ENCODE measurements around the gene GBF1. TPM values are rescaled to one million over a fixed set of nuclear protein-coding genes. Genes with fewer than 3 reads are reported as not detected.

GBF1 gene
- total and polyA plus RNA-seq, 10 of the 15 experiments (the other 5 are each of a cell fraction or from before 2014, with no cell fraction given), result 0.82 to 42.0 (median 21.8) TPM

- no TSS peak for BruUV-seq (replicated peaks)
- ChIA-PET POLR2A (interaction anchor here (0.6 to 2.1 kb wide), 6 partner anchors 10 to 52 kb away, joined by 3 to 9 read pairs (median 3); partner anchors contain the start of gene NFKB2), CTCF (interaction anchor here (0.7 to 1.7 kb wide), 3 partner anchors 10 to 183 kb away, joined by 3 to 4 read pairs (median 4); no protein-coding TSS in a partner anchor), RAD21 (ENCODE audit: unreplicated experiment) (no interaction called here), SMC1A (ENCODE audit: uncharacterized antibody, unreplicated experiment) (no interaction called here)
- peaks cover 5% of the 10 kb centered on the region; the same call in 1 of the 2 replicates for H4K20me1 ChIP-seq (ENCODE audit: control insufficient read depth, insufficient read depth)
- intact Hi-C loops (cut with micrococcal nuclease; ENCODE audit: unreplicated experiment), result no loop called here
- peaks cover 9% of the 10 kb centered on the region for H3K4me1 ChIP-seq (ENCODE audit: control insufficient read depth, insufficient read depth, low read length)
- no peaks in the 10 kb centered on the region for H3K9me3 ChIP-seq (replicated peaks; ENCODE audit: control insufficient read depth, insufficient read depth, low read length)
- no peak overlapping the region for H2AFZ ChIP-seq (ENCODE audit: control insufficient read depth, low read depth, low read length)
- DNase-seq (ENCODE audit: low read depth, low spot score), result no peak
- peaks cover 17 to 19% of the 10 kb centered on the region in 2 experiments for H3K27me3 ChIP-seq (replicated peaks in 1 of 2; ENCODE audit: control insufficient read depth in 2 of 2, insufficient read depth in 2 of 2, low read length in 1 of 2)
- no peaks in the 10 kb centered on the region for H3K79me2 ChIP-seq (ENCODE audit: control insufficient read depth, insufficient read depth, low read length)
- H3K4me2 ChIP-seq (ENCODE audit: control insufficient read depth, insufficient read depth), result peak overlapping the region; percentile 33; the same call in 1 of the 2 replicates
- TF ChIP-seq LARP7 (IDR thresholded peaks at IDR 0.05) (no peak), BMI1 (IDR thresholded peaks at IDR 0.05; ENCODE audit: borderline replicate concordance) (peak; percentile 99), RUNX3 (IDR thresholded peaks at IDR 0.05; ENCODE audit: low read length) (no peak), MEF2B (IDR thresholded peaks at IDR 0.05; ENCODE audit: partially characterized antibody, poor library complexity, severe bottlenecking) (peak; percentile 43), POLR2A (IDR thresholded peaks at IDR 0.05; ENCODE audit: low read depth, low read length) (no peak), JUNB (IDR thresholded peaks at IDR 0.05) (no peak), MXI1 (IDR thresholded peaks at IDR 0.05; ENCODE audit: low read depth, low read length) (peak; percentile 79), SPI1 (IDR thresholded peaks at IDR 0.05; ENCODE audit: borderline replicate concordance, insufficient read depth, low read depth, low read length) (no peak), ZNF687 (IDR thresholded peaks at IDR 0.05) (no peak), ZBTB40 (IDR thresholded peaks at IDR 0.05; ENCODE audit: borderline replicate concordance) (peak; percentile 55; the same call in 1 of the 2 replicates), ZNF24 (IDR thresholded peaks at IDR 0.05) (no peak)
- TF ChIP-seq, protein P1, sequence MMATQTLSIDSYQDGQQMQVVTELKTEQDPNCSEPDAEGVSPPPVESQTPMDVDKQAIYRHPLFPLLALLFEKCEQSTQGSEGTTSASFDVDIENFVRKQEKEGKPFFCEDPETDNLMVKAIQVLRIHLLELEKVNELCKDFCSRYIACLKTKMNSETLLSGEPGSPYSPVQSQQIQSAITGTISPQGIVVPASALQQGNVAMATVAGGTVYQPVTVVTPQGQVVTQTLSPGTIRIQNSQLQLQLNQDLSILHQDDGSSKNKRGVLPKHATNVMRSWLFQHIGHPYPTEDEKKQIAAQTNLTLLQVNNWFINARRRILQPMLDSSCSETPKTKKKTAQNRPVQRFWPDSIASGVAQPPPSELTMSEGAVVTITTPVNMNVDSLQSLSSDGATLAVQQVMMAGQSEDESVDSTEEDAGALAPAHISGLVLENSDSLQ (IDR thresholded peaks at IDR 0.05), result peak; percentile 50
- in situ Hi-C loops (cut with MboI), result no loop called here
- H3K36me3 ChIP-seq (ENCODE audit: control insufficient read depth in 2 of 2, insufficient read depth in 2 of 2, low read length in 1 of 2), result no peaks in the 10 kb centered on the region
- no peak overlapping the region for H3K27ac ChIP-seq (ENCODE audit: control insufficient read depth, insufficient read depth)
- no peak for FAIRE-seq
- peak; percentile 58 for ATAC-seq
- H3K9ac ChIP-seq (ENCODE audit: control insufficient read depth, insufficient read depth, low read length), result no peak overlapping the region
- no peak overlapping the region for H3K4me3 ChIP-seq
- 2% methylated on average over 5 of the region's 5 CpGs for WGBS (ENCODE audit: insufficient coverage, insufficient replicate concordance, low lambda C conversion rate, missing lambda C conversion rate)
These were observed 167.8 kb downstream of the GBF1 start for GRCh38 chr10:102413053-102413705.

Data from GM12878 (cell line).